Subcutaneous adipose tissue (tissue), 4 donors: ENCODE measurements around the gene MAML1. TPM values are rescaled to one million over a fixed set of nuclear protein-coding genes. Genes with fewer than 3 reads are reported as not detected.

Source experiments
- small RNA-seq: library from RNA; depleted of rRNA; stranded (forward); fragments of <200 nt; gene quantifications from one replicate; pipeline ENCODE3, GENCODE V24; 2016
- total RNA-seq, 4 donors: library from RNA; depleted of rRNA; stranded (reverse); fragments of >200 nt; gene quantifications; one replicate each; pipeline ENCODE4 v1.1.0, GENCODE V29; 2016
- TF ChIP-seq, protein P1 (sequence below): fragments of 450-650 bp; IDR thresholded peaks from one replicate; pipeline ENCODE4 v1.5.1; 2016; ENCODE audit warnings: low read depth, mild to moderate bottlenecking, control low read depth, antibody characterized with exemption, moderate library complexity

Gene MAML1
- total RNA-seq, 4 donors from 2014 or later, result 16.0 to 22.4 (median 18.6) TPM

DNA sequence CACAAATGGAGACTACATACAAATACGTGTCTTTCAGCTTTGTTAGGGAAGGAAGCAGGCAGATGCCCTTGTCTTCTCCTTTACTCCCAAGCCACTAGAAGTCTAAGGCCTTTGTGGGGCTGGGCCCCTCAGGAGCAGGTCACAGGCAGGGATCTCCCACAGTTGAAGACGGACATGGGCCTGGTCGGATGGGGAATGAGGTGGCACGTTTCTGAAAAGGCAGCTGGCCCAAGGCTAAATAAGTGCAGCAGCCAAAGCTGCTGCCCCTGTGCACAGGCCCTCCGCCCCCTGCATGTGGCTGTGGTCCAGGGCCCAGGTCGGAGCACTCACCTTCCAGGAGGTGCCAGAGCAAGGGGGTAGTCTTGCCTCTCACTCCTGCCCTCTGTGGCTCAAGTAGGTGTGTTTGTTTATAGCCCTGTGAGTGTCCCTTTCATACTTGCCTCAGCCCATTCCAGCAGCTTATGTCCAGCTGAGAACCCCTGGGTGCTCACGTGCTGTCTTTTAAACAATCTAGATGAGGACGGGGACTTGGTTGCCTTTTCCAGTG is 89.9 kb downstream of the MAML1 start:
- TF ChIP-seq, protein P1, sequence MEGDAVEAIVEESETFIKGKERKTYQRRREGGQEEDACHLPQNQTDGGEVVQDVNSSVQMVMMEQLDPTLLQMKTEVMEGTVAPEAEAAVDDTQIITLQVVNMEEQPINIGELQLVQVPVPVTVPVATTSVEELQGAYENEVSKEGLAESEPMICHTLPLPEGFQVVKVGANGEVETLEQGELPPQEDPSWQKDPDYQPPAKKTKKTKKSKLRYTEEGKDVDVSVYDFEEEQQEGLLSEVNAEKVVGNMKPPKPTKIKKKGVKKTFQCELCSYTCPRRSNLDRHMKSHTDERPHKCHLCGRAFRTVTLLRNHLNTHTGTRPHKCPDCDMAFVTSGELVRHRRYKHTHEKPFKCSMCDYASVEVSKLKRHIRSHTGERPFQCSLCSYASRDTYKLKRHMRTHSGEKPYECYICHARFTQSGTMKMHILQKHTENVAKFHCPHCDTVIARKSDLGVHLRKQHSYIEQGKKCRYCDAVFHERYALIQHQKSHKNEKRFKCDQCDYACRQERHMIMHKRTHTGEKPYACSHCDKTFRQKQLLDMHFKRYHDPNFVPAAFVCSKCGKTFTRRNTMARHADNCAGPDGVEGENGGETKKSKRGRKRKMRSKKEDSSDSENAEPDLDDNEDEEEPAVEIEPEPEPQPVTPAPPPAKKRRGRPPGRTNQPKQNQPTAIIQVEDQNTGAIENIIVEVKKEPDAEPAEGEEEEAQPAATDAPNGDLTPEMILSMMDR, result no peak

DNA sequence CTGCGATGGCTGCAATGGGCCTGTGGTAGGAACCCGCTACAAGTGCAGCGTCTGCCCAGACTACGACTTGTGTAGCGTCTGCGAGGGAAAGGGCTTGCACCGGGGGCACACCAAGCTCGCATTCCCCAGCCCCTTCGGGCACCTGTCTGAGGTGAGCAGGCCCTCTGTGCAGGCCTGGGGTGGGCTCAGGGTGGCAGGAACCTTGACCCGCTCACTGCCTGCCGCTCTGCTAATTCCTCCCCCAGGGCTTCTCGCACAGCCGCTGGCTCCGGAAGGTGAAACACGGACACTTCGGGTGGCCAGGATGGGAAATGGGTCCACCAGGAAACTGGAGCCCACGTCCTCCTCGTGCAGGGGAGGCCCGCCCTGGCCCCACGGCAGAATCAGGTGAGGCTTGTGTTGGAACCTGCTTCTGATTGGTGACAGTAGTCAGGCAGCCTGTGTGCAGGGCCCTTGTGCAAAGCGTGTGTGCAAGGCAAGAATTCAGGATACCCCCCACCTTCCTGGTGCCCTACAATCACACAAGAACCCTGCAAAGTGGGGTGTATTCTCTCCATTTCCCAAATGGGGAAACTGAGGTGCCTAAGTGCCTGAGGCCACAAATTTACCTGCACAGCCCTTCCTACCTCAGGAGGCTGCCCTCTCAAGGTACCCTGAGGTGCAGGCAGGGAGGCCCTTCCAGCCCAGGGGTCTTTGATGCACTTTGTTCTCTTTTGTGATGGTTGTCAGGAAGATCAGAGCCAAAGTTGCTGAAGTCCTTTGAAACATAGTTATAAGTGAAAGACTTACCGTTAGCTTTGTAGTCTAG is 91.5 kb downstream of the MAML1 start:
- TF ChIP-seq, protein P1, result no peak

DNA sequence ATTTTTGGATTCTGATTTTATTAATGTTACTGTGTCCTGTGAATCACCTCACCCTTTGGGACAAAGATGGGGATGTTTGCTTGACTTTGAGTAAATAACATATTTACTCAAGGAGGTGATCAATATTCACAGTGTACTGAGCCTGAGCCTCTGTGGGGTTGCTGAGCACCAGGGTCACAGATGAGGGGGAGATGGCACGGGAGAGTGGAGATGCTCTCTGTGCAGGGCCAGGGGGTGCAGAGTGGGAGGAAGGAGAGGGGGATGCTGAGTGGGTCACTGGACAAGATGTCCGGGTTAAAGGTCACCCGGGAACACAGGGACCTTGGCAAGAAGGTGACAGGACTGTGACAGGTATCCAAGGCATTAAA is 92.1 kb downstream of the MAML1 start:
- TF ChIP-seq, protein P1, result no peak

DNA sequence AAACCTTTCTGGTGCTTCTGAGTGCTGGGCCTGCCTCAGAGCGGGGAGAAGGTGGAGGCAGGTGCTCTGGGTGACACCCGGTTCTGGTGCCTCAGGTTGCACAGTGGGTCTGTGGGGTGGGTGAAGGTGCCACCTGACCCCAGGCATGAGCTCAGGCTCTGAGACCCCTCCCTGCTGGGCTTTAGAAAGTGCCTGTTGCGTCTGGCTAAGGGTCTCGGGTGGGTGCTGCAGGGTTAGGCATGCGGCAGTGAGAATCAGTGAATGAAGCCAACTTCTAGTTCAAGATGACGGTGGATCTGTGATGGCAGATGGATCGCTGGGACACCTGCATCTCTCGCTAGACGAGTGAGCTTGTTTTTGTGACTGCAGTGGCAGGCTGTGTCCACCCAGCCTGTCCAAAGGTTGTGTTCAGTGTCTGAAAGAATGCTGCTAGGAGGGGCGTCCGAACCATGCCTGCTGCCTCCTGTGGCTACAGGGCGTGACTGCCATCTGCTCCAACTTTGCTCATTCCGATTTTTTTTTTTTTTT is 93.1 kb downstream of the MAML1 start:
- TF ChIP-seq, protein P1, result no peak

Small RNA genes lying within 50 kb of the gene (small RNA-seq; reads per million reads assigned to genes)
- 0.36 reads per million for gene MIR1229

Other genes starting within 250 kb of the MAML1 start
- gene RUFY1, start 182.3 kb upstream of the MAML1 start, total RNA-seq, result 10 to 100 TPM; 42.2 to 63.0 (median 55.8) TPM
- 100 to 1,000 TPM; 447 to 493 (median 473) TPM for gene HNRNPH1, start 109.2 kb upstream of the MAML1 start, total RNA-seq
- gene CBY3, start 51.8 kb upstream of the MAML1 start, total RNA-seq, result not detected
- gene CANX, start 33.9 kb upstream of the MAML1 start, total RNA-seq, result 100 to 1,000 TPM; 304 to 430 (median 379) TPM
- gene LTC4S, start 61.2 kb downstream of the MAML1 start, total RNA-seq, result 1 to 10 TPM in 3 of 4 donors, not detected in 1; 2.7 to 8.8 (median 7.0) TPM
- gene MGAT4B, start 74.0 kb downstream of the MAML1 start, total RNA-seq, result 100 to 1,000 TPM in 1 of 4 donors, 10 to 100 TPM in 3; 47.9 to 101 (median 84.2) TPM
- 100 to 1,000 TPM; 416 to 877 (median 516) TPM for gene SQSTM1, start 88.1 kb downstream of the MAML1 start, total RNA-seq
- gene MRNIP, start 126.0 kb downstream of the MAML1 start, total RNA-seq, result 10 to 100 TPM; 14.5 to 46.0 (median 31.0) TPM
- gene TBC1D9B, start 175.1 kb downstream of the MAML1 start, total RNA-seq, result 100 to 1,000 TPM in 3 of 4 donors, 10 to 100 TPM in 1; 87.6 to 142 (median 122) TPM